HEK293T (cell line): ENCODE data around the gene STN1.

Experiments used
- CTCF ChIA-PET: fragments of 350-600 bp; formaldehyde crosslinking; extraction: SDS; loops from one replicate; lab custom pipeline; 2021; ENCODE audit warnings: antibody characterized with exemption, inconsistent platforms; lab: Yijun Ruan, JAX
- POLR2A ChIA-PET: fragments of 350-600 bp; formaldehyde crosslinking; extraction: SDS; loops from one replicate; lab custom pipeline; 2020; ENCODE audit warnings: antibody characterized with exemption, inconsistent platforms; lab: Yijun Ruan, JAX
- DNase-seq: peaks from one replicate; pipeline ENCODE4 v3.0.0; 2012; ENCODE audit warnings: mixed read lengths; ENCODE audit errors: extremely low spot score
- ARNT ChIP-seq: fragments of 450-650 bp; IDR thresholded peaks from 2 replicates; pipeline ENCODE4 v1.6.1; 2017; ENCODE audit warnings: mild to moderate bottlenecking
- BHLHE40 ChIP-seq: fragments of 450-650 bp; IDR thresholded peaks from 2 replicates; pipeline ENCODE4 v1.6.1; 2016; ENCODE audit warnings: mild to moderate bottlenecking, moderate library complexity, borderline replicate concordance
- CTBP1 ChIP-seq: fragments of 450-650 bp; IDR thresholded peaks from 2 replicates; pipeline ENCODE4 v1.6.1; 2016; ENCODE audit warnings: borderline replicate concordance
- ELF4 ChIP-seq: fragments of 450-650 bp; IDR thresholded peaks from 2 replicates; pipeline ENCODE4 v1.6.1; 2017; ENCODE audit warnings: antibody characterized with exemption
- FOXA1 ChIP-seq: fragments of 450-650 bp; IDR thresholded peaks from 2 replicates; pipeline ENCODE4 v1.6.1; 2016; ENCODE audit warnings: mild to moderate bottlenecking
- FOXK2 ChIP-seq: fragments of 450-650 bp; IDR thresholded peaks from 2 replicates; pipeline ENCODE4 v1.6.1; 2016; ENCODE audit warnings: mild to moderate bottlenecking
- FOXM1 ChIP-seq: fragments of 450-650 bp; IDR thresholded peaks from 2 replicates; pipeline ENCODE4 v1.6.1; 2017; ENCODE audit warnings: mild to moderate bottlenecking, borderline replicate concordance
- HDGF ChIP-seq: fragments of 450-650 bp; IDR thresholded peaks from 2 replicates; pipeline ENCODE4 v1.6.1; 2017; ENCODE audit warnings: antibody characterized with exemption, borderline replicate concordance
- L3MBTL2 ChIP-seq: fragments of 450-650 bp; conservative IDR thresholded peaks from 2 replicates; pipeline ENCODE4 v1.6.1; 2016; ENCODE audit warnings: mild to moderate bottlenecking
- LEF1 ChIP-seq: fragments of 450-650 bp; IDR thresholded peaks from 2 replicates; pipeline ENCODE4 v1.6.1; 2017; ENCODE audit warnings: mild to moderate bottlenecking, borderline replicate concordance
- NFRKB ChIP-seq: fragments of 450-650 bp; IDR thresholded peaks from 2 replicates; pipeline ENCODE4 v1.6.1; 2016; ENCODE audit warnings: mild to moderate bottlenecking, moderate library complexity
- PKNOX1 ChIP-seq: fragments of 450-650 bp; IDR thresholded peaks from 2 replicates; pipeline ENCODE4 v1.6.1; 2016
- SP1 ChIP-seq: fragments of 450-650 bp; IDR thresholded peaks from 2 replicates; pipeline ENCODE4 v1.6.1; 2017
- SUZ12 ChIP-seq: fragments of 450-650 bp; IDR thresholded peaks from 2 replicates; pipeline ENCODE4 v1.6.1; 2016; ENCODE audit warnings: mild to moderate bottlenecking
- TARDBP ChIP-seq: fragments of 450-650 bp; IDR thresholded peaks from 2 replicates; pipeline ENCODE4 v1.6.1; 2016
- ZNF384 ChIP-seq: fragments of 450-650 bp; IDR thresholded peaks from 2 replicates; pipeline ENCODE4 v1.6.1; 2016

The STN1 gene

GRCh38 chr10:103922659-103923058 lies 4.7 kb upstream of the STN1 start:
- ChIA-PET POLR2A (no interaction called here), CTCF (no interaction called here)
- no peak for TF ChIP-seq FOXM1
- DNase-seq, result no peak

GRCh38 chr10:103921750-103922195 lies 3.8 kb upstream of the STN1 start:
- no peak for TF ChIP-seq BHLHE40
- TF ChIP-seq CTBP1, result no peak
- TF ChIP-seq L3MBTL2, result no peak
- TF ChIP-seq NFRKB, result no peak
- no peak for TF ChIP-seq ARNT
- no peak for TF ChIP-seq SP1
- TF ChIP-seq ZNF384, result no peak
- TF ChIP-seq FOXA1, result no peak
- no peak for TF ChIP-seq LEF1
- no peak for TF ChIP-seq TARDBP
- TF ChIP-seq HDGF, result no peak
- no peak for TF ChIP-seq ELF4
- TF ChIP-seq SUZ12, result no peak
- no peak for TF ChIP-seq PKNOX1
- no peak for DNase-seq
- ChIA-PET POLR2A (no interaction called here), CTCF (no interaction called here)

- TF ChIP-seq PKNOX1 (0 out of 2 replicates have a peak, but pooled peaks have one; percentile 24), NFRKB (no peak)
- POLR2A ChIA-PET, result no interaction called here
- CTCF ChIA-PET, result no interaction called here
- DNase-seq, result no peak
These were observed 3.3 kb upstream of the STN1 start for GRCh38 chr10:103921248-103921647.

- no peak for DNase-seq
- no peak for TF ChIP-seq NFRKB
- TF ChIP-seq FOXA1, result no peak
- no peak for TF ChIP-seq BHLHE40
- no peak for TF ChIP-seq CTBP1
- no peak for TF ChIP-seq L3MBTL2
- no peak for TF ChIP-seq PKNOX1
- TF ChIP-seq FOXK2, result no peak
- TF ChIP-seq LEF1, result no peak
- TF ChIP-seq SUZ12, result no peak
- no peak for TF ChIP-seq ZNF384
- no peak for TF ChIP-seq ARNT
- TF ChIP-seq FOXM1, result no peak
- TF ChIP-seq HDGF, result no peak
- TF ChIP-seq ELF4, result no peak
- TF ChIP-seq TARDBP, result no peak
- ChIA-PET CTCF (no interaction called here), POLR2A (interaction anchor here (1.1 to 1.8 kb wide), 2 partner anchors 10 to 48 kb away, joined by 3 to 4 read pairs; no protein-coding TSS in a partner anchor)
These were observed 1.7 kb upstream of the STN1 start for GRCh38 chr10:103919648-103920025.

- ChIA-PET POLR2A (interaction anchor here (1.0 to 2.1 kb wide), 6 partner anchors 8 to 205 kb away, joined by 3 to 6 read pairs (median 4); partner anchors contain the start of gene SFR1), CTCF (no interaction called here)
- DNase-seq, result peak; percentile 55
- no peak for TF ChIP-seq PKNOX1
- TF ChIP-seq L3MBTL2, result peak; percentile 83
These were observed 507 bp downstream of the STN1 start for GRCh38 chr10:103917302-103918052.

GRCh38 chr10:103916876-103917275 lies 1.1 kb downstream of the STN1 start:
- DNase-seq, result no peak
- no peak for TF ChIP-seq PKNOX1
- no peak for TF ChIP-seq NFRKB
- no peak for TF ChIP-seq FOXA1
- TF ChIP-seq HDGF, result no peak
- TF ChIP-seq TARDBP, result no peak
- TF ChIP-seq LEF1, result no peak
- TF ChIP-seq ELF4, result no peak
- TF ChIP-seq CTBP1, result no peak
- no peak for TF ChIP-seq SUZ12
- TF ChIP-seq ARNT, result no peak
- no peak for TF ChIP-seq ZNF384
- TF ChIP-seq FOXK2, result no peak
- ChIA-PET CTCF (no interaction called here), POLR2A (interaction anchor here (1.5 to 2.1 kb wide), 2 partner anchors 9 to 19 kb away, joined by 6 read pairs; no protein-coding TSS in a partner anchor)
